Measurements from ENCODE around the gene PDE6A.

GRCh38 chr5:149946118-149946517 is 1.5 kb upstream of the PDE6A start:
- TF ChIP-seq RAD21 (IDR thresholded peaks at IDR 0.05) (no peak), CTCF (IDR thresholded peaks at IDR 0.05; ENCODE audit: low read depth, low read length, missing input control) (no peak), ATF3 (IDR thresholded peaks at IDR 0.05) (no peak), SP1 (IDR thresholded peaks at IDR 0.05) (no peak), TAF1 (conservative IDR thresholded peaks at IDR 0.05) (no peak), HNF4G (IDR thresholded peaks at IDR 0.05) (no peak), JUND (IDR thresholded peaks at IDR 0.05) (no peak)

Measured in liver (tissue), 3 donors.